Nephron (organoid): ENCODE results near the gene PGK2.

ENCODE experiments used
- H3K27ac Mint-ChIP-seq, 3 experiments: 2 replicates each; pipeline ENCODE4 v1.8.0; 2020; ENCODE audit warnings: mixed read lengths in 3 of 3, mild to moderate bottlenecking in 2 of 3, moderate library complexity in 1 of 3
- H3K27me3 Mint-ChIP-seq: 2 replicates; pipeline ENCODE4 v1.8.0; 2021; ENCODE audit warnings: low read depth, mild to moderate bottlenecking, moderate library complexity, mixed read lengths
- H3K36me3 Mint-ChIP-seq: 2 replicates; pipeline ENCODE4 v1.8.0; 2020; ENCODE audit warnings: low read depth, mixed read lengths
- H3K4me1 Mint-ChIP-seq: 2 replicates; pipeline ENCODE4 v1.8.0; 2020; ENCODE audit warnings: mixed read lengths
- H3K4me3 Mint-ChIP-seq, 3 experiments: 2 replicates each; pipeline ENCODE4 v1.8.0; 2020; ENCODE audit warnings: mild to moderate bottlenecking in 3 of 3, mixed read lengths in 3 of 3, moderate library complexity in 2 of 3
- H3K9me3 Mint-ChIP-seq: 2 replicates; pipeline ENCODE4 v1.8.0; 2020; ENCODE audit warnings: mixed read lengths
- TF ChIP-seq, protein P1 (sequence below), 3 experiments: fragments of 200-600 bp; sonication (generic); IDR thresholded peaks; one replicate each; pipeline ENCODE4 v1.5.0; 2021; ENCODE audit warnings: antibody characterized with exemption in 3 of 3; ENCODE audit not compliant: unreplicated experiment in 3 of 3

Gene PGK2

DNA sequence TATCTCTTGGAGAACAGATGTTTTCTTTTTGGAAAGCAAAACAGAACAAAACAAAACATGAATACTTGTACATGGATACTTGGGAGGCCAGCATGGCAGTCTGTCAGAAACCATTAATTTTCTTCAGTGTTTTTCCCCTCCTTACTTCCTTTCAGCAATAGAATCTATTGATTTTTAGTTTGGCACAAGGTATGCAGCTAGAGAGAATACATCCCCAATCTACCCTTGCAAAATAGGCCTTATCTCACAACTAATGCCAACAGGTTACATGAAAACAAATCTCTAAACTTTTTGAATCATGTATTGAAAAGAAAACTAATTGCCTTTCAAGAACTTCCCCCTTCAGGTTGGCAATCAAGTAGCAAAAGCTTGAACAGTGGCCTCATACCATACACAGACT lies 2.8 kb downstream of the PGK2 start:
- H3K9me3 Mint-ChIP-seq = no peaks in the 10 kb centered on the region
- no peaks in the 10 kb centered on the region for H3K36me3 Mint-ChIP-seq
- no peaks in the 10 kb centered on the region for H3K27me3 Mint-ChIP-seq
- no peaks in the 10 kb centered on the region for H3K4me1 Mint-ChIP-seq
- no peak overlapping the region for H3K27ac Mint-ChIP-seq
- TF ChIP-seq, protein P1, sequence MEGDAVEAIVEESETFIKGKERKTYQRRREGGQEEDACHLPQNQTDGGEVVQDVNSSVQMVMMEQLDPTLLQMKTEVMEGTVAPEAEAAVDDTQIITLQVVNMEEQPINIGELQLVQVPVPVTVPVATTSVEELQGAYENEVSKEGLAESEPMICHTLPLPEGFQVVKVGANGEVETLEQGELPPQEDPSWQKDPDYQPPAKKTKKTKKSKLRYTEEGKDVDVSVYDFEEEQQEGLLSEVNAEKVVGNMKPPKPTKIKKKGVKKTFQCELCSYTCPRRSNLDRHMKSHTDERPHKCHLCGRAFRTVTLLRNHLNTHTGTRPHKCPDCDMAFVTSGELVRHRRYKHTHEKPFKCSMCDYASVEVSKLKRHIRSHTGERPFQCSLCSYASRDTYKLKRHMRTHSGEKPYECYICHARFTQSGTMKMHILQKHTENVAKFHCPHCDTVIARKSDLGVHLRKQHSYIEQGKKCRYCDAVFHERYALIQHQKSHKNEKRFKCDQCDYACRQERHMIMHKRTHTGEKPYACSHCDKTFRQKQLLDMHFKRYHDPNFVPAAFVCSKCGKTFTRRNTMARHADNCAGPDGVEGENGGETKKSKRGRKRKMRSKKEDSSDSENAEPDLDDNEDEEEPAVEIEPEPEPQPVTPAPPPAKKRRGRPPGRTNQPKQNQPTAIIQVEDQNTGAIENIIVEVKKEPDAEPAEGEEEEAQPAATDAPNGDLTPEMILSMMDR (IDR thresholded peaks at IDR 0.05; ENCODE audit: unreplicated experiment in 3 of 3) = no peak
- H3K4me3 Mint-ChIP-seq = no peak overlapping the region

DNA sequence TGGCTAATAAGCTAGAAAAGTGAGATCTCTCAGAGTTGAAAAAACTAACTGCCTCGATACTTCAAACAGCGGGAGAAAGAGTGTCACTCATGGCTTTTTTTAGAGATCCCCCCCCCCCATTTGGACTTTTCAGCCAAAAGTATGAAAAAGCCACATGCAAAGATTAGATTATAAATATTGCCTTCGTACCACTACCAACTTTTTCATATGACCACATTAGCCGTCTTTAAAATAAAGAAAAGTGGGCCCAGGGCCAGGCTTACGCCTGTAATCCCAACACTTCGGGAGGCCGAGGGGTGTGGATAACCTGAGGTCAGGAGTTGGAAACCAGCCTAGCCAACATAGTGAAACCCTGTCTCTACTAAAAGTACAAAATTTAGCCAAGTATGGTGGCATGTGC lies 4.4 kb downstream of the PGK2 start:
- no peaks in the 10 kb centered on the region for H3K4me1 Mint-ChIP-seq
- no peak overlapping the region for H3K4me3 Mint-ChIP-seq
- H3K27ac Mint-ChIP-seq = no peak overlapping the region
- TF ChIP-seq, protein P1 (IDR thresholded peaks at IDR 0.05; ENCODE audit: unreplicated experiment in 3 of 3) = no peak
- H3K36me3 Mint-ChIP-seq = no peaks in the 10 kb centered on the region
- no peaks in the 10 kb centered on the region for H3K27me3 Mint-ChIP-seq
- H3K9me3 Mint-ChIP-seq = no peaks in the 10 kb centered on the region

DNA sequence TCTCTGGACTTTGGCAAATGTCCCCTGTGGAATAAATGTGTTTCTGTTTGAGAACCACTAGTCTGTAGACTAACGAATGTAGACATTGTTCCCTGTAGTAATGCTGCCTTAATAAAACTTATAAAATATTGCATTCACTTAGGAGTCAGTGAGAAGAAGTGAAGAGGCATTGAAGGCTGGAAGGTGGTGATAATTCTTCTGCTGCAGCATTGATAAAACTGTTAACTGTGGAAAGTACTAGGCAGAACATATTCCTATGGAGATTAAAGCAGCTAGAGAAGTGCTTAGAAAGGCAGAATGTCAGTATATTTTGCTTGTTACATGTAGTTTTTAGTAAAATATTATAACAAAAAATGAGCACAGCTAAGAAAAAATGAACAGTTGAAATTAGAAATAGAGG lies 4.8 kb downstream of the PGK2 start:
- TF ChIP-seq, protein P1 (IDR thresholded peaks at IDR 0.05; ENCODE audit: unreplicated experiment in 3 of 3) = no peak
- Mint-ChIP-seq H3K4me1 (no peaks in the 10 kb centered on the region), H3K27ac (no peak overlapping the region), H3K27me3 (no peaks in the 10 kb centered on the region), H3K4me3 (no peak overlapping the region), H3K9me3 (no peaks in the 10 kb centered on the region), H3K36me3 (no peaks in the 10 kb centered on the region)

DNA sequence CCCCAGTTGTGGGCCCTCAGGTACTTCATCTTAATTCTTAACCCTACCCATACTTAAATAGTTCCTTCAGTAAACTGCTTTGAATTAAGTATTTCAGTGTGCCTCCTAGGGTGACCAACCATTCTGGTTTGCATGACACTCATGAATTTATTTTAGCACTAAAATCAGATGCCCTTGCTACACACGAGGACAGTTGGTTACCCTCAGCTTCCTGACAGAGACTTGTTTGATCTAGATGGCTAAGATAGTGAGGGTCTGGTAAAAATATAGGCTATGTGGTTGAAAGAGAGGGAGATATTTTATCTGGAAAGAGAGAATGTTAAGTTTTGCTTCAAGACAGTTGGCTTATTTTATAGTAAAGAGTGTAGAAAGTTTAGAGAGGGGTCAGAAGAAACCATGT lies 10.6 kb downstream of the PGK2 start:
- Mint-ChIP-seq H3K4me3 (no peak overlapping the region), H3K36me3 (no peaks in the 10 kb centered on the region), H3K27ac (no peak overlapping the region), H3K27me3 (no peaks in the 10 kb centered on the region), H3K4me1 (no peaks in the 10 kb centered on the region), H3K9me3 (no peaks in the 10 kb centered on the region)
- TF ChIP-seq, protein P1 (IDR thresholded peaks at IDR 0.05; ENCODE audit: unreplicated experiment in 3 of 3) = no peak

DNA sequence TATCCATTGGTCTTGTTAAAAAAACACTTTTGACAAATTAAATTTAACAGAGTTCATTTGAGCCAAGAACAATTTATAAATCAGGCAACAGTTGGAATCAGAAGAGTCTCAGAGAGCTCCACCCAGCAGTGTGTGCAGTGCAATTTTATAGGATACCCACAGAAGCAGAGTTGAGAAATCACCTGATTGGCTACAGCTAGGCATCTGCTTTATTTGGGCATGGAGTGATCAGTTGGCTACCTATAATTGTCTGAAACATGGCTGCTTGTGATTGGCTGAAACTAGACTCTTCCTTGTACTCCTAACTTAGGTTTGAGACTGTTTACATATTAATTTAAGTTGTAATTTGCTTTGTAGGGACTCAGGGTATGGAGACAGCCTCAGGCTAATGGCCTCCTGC lies 12.0 kb downstream of the PGK2 start:
- Mint-ChIP-seq H3K4me3 (no peak overlapping the region), H3K27ac (no peak overlapping the region), H3K27me3 (no peaks in the 10 kb centered on the region), H3K9me3 (no peaks in the 10 kb centered on the region), H3K36me3 (no peaks in the 10 kb centered on the region), H3K4me1 (no peaks in the 10 kb centered on the region)
- TF ChIP-seq, protein P1 (IDR thresholded peaks at IDR 0.05; ENCODE audit: unreplicated experiment in 3 of 3) = no peak

DNA sequence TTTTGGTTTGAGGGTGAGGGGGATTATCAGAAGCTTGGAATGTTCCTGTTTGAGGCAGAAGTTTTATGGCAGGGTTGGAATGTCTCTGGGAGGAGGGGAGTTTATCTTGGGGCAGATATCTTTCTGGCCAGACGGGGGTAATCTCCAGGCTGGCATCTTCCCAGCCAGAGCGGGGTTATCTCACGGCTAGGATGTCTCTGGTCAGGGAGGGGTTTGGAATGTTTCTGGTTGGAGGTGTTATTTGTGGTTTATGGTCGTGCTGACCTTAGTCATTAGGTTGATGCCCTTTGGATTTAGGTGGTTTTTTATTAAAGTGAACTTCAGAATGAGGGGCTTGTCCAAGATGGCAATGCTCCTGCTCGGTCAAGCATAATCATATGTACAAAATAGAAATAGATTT lies 14.8 kb downstream of the PGK2 start:
- Mint-ChIP-seq H3K4me1 (no peaks in the 10 kb centered on the region), H3K4me3 (no peak overlapping the region), H3K27me3 (no peaks in the 10 kb centered on the region), H3K9me3 (no peaks in the 10 kb centered on the region), H3K27ac (no peak overlapping the region), H3K36me3 (no peaks in the 10 kb centered on the region)
- TF ChIP-seq, protein P1 (IDR thresholded peaks at IDR 0.05; ENCODE audit: unreplicated experiment in 3 of 3) = no peak
